ENCODE data around the gene LMOD1. TPM values are rescaled to one million over a fixed set of nuclear protein-coding genes. Genes with fewer than 3 reads are reported as not detected.

The LMOD1 gene
- total and polyA plus RNA-seq, 2 of the 8 experiments (the other 6 are each of a cell fraction or from before 2014, with no cell fraction given) = 0.77 to 1.4 TPM

- H4K20me1 ChIP-seq (replicated peaks in 1 of 2; ENCODE audit: control insufficient read depth in 1 of 2, insufficient read depth in 2 of 2, low read length in 2 of 2) = no peaks in the 10 kb centered on the region
- DNase-seq (ENCODE audit: low read depth in 1 of 2, low spot score in 2 of 2) (no peak), FAIRE-seq (no peak)
- H3K4me1 ChIP-seq (replicated peaks in 1 of 4; ENCODE audit: control insufficient read depth in 3 of 4, insufficient read depth in 4 of 4, low read length in 3 of 4) = peaks cover 3 to 26% (median 21%) of the 10 kb centered on the region in 4 experiments
- H4K8ac ChIP-seq (ENCODE audit: extremely low read depth, insufficient read depth, low read length) = no peak overlapping the region
- no peak overlapping the region for H2AFZ ChIP-seq (ENCODE audit: low read length)
- no peak overlapping the region for H2BK20ac ChIP-seq (ENCODE audit: low read length)
- H3K14ac ChIP-seq (ENCODE audit: insufficient read length) = no peak overlapping the region
- no peak overlapping the region; a peak in 1 of 4 replicates for H3K4me2 ChIP-seq (ENCODE audit: insufficient read depth in 1 of 2, low read depth in 2 of 2, low read length in 2 of 2)
- H3K4me3 ChIP-seq (ENCODE audit: extremely low read depth in 1 of 4, insufficient read depth in 2 of 4, low read depth in 3 of 4, low read length in 4 of 4) = no peak overlapping the region
- H2BK12ac ChIP-seq (ENCODE audit: low read depth, low read length) = no peak overlapping the region
- H3K23ac ChIP-seq (ENCODE audit: insufficient read length) = no peak overlapping the region
- H4K5ac ChIP-seq (ENCODE audit: insufficient read length, low read depth, low read length) = no peak overlapping the region
- H4K91ac ChIP-seq (replicated peaks; ENCODE audit: insufficient read length, low read length) = no peak overlapping the region
- no peaks in the 10 kb centered on the region for H3K79me1 ChIP-seq (ENCODE audit: low read depth, low read length)
- no peak overlapping the region for H3K56ac ChIP-seq (replicated peaks; ENCODE audit: insufficient read length, low read depth, low read length)
- H2AK5ac ChIP-seq (ENCODE audit: low read depth, low read length) = no peak overlapping the region
- H3K9ac ChIP-seq (replicated peaks in 1 of 4; ENCODE audit: extremely low read depth in 1 of 4, low read depth in 3 of 4, low read length in 3 of 4) = no peak overlapping the region
- no peak overlapping the region for H3K27ac ChIP-seq (ENCODE audit: low read depth, low read length)
- ChIA-PET POLR2A (ENCODE audit: partially characterized antibody) (interaction anchor here (0.7 to 9.6 kb wide), 3 partner anchors 9 to 128 kb away, joined by 3 to 117 read pairs (median 3); no protein-coding TSS in a partner anchor), CTCF (ENCODE audit: partially characterized antibody) (interaction anchor here (1.4 to 14.8 kb wide), 5 partner anchors 11 to 359 kb away, joined by 4 to 244 read pairs (median 6); no protein-coding TSS in a partner anchor)
- no peak overlapping the region for H3K18ac ChIP-seq (ENCODE audit: extremely low read depth, low read length)
- no peaks in the 10 kb centered on the region for H3K36me3 ChIP-seq (ENCODE audit: control insufficient read depth in 2 of 4, insufficient read depth in 4 of 4, low read length in 3 of 4)
- H2BK120ac ChIP-seq (replicated peaks; ENCODE audit: low read depth, low read length) = no peak overlapping the region
- no peak overlapping the region for H3K4ac ChIP-seq (replicated peaks; ENCODE audit: insufficient read length, low read depth, low read length)
- WGBS, 2 experiments (ENCODE audit: extremely low coverage in 1 of 2, insufficient coverage in 1 of 2, insufficient read length in 1 of 2, insufficient replicate concordance in 2 of 2, low coverage in 1 of 2, low lambda C conversion rate in 2 of 2, missing lambda C conversion rate in 1 of 2) = 90% methylated on average over 7 of the region's 7 CpGs; no CpG with 5 or more reads in 1 of the 2 experiments
- H2BK15ac ChIP-seq (ENCODE audit: low read length) = no peak overlapping the region
- H3K9me3 ChIP-seq (ENCODE audit: insufficient read depth in 2 of 2, low read depth in 1 of 2, low read length in 1 of 2) = no peaks in the 10 kb centered on the region
- H3K79me2 ChIP-seq (ENCODE audit: control insufficient read depth in 1 of 2, insufficient read depth in 2 of 2, low read length in 2 of 2) = no peaks in the 10 kb centered on the region
- peaks cover 0 to 10% (median 6%) of the 10 kb centered on the region in 4 experiments; a peak in 4 of 7 replicates for H3K27me3 ChIP-seq (replicated peaks in 1 of 4; ENCODE audit: control insufficient read depth in 3 of 4, extremely low read depth in 1 of 4, insufficient read depth in 3 of 4, low read length in 3 of 4)
- peaks cover 14% of the 10 kb centered on the region for H3K23me2 ChIP-seq (ENCODE audit: low read depth, low read length)
- H2BK5ac ChIP-seq (ENCODE audit: low read depth, low read length) = no peak overlapping the region
- TF ChIP-seq HDAC6 (IDR thresholded peaks at IDR 0.05; ENCODE audit: low read depth, low read length) (no peak), GTF2F1 (IDR thresholded peaks at IDR 0.05; ENCODE audit: borderline replicate concordance, low read depth, low read length) (no peak), HDAC2 (IDR thresholded peaks at IDR 0.05; ENCODE audit: borderline replicate concordance in 1 of 2, low read depth in 2 of 2, low read length in 2 of 2) (no peak), CTBP2 (IDR thresholded peaks at IDR 0.05; ENCODE audit: borderline replicate concordance, insufficient read depth, insufficient read length, low read length) (no peak), EZH2 (IDR thresholded peaks at IDR 0.05; ENCODE audit: low read depth, low read length, severe bottlenecking) (no peak), NRF1 (IDR thresholded peaks at IDR 0.05; ENCODE audit: low read depth, low read length) (no peak), CBX8 (IDR thresholded peaks at IDR 0.05; ENCODE audit: borderline replicate concordance, low read depth, low read length) (no peak), E2F6 (IDR thresholded peaks at IDR 0.05) (no peak), ATF2 (IDR thresholded peaks at IDR 0.05; ENCODE audit: low read length) (no peak), SIX5 (IDR thresholded peaks at IDR 0.05; ENCODE audit: low read depth, low read length) (no peak)
Observed at GRCh38 chr1:201890223-201890622, 56.1 kb downstream of the LMOD1 start.
